H1 (cell line): ENCODE measurements around the gene UFSP1. TPM values are rescaled to one million over a fixed set of nuclear protein-coding genes. Genes with fewer than 3 reads are reported as not detected.

ENCODE experiments used
- CBX8 ChIP-seq: fragments of 300-800, 300-1000 bp; sonication (generic); IDR thresholded peaks from 2 replicates; pipeline ENCODE4 v1.7.1; 2016; ENCODE audit warnings: low read depth, low read length, borderline replicate concordance
- CHD1 ChIP-seq: IDR thresholded peaks from 2 replicates; pipeline ENCODE4 v1.6.1; 2012; ENCODE audit warnings: low read depth, low read length, improper control_type of control experiment
- HDAC2 ChIP-seq, 2 experiments: fragments of 300-600 bp in 1 of 2; sonication (generic) in 1 of 2; IDR thresholded peaks; 2 replicates each; pipeline ENCODE4 v1.6.1; 2011 to 2012; ENCODE audit warnings: low read depth in 2 of 2, low read length in 2 of 2, mild to moderate bottlenecking in 2 of 2, moderate library complexity in 2 of 2, borderline replicate concordance in 1 of 2, inconsistent platforms in 1 of 2
- MAFK ChIP-seq: IDR thresholded peaks from 2 replicates; pipeline ENCODE4 v1.6.1; 2012; ENCODE audit warnings: low read depth, mild to moderate bottlenecking, improper control_type of control experiment, low read length
- NANOG ChIP-seq: IDR thresholded peaks from 2 replicates; pipeline ENCODE4 v1.6.1; 2011; ENCODE audit warnings: low read length, low read depth, mild to moderate bottlenecking, inconsistent platforms; ENCODE audit not compliant: insufficient read depth, poor library complexity, severe bottlenecking
- POLR2A ChIP-seq, 2 experiments: IDR thresholded peaks; 1 replicate in 1 of 2; 2 replicates in 1 of 2; pipeline ENCODE4 v1.6.1; 2011; ENCODE audit warnings: low read depth in 2 of 2, low read length in 2 of 2, mild to moderate bottlenecking in 2 of 2; ENCODE audit errors: control extremely low read depth in 1 of 2
- POU5F1 ChIP-seq: IDR thresholded peaks from 2 replicates; pipeline ENCODE4 v1.6.1; 2011; ENCODE audit warnings: low read depth, mild to moderate bottlenecking, low read length, moderate library complexity
- SIN3A ChIP-seq, 2 experiments: IDR thresholded peaks in 1 of 2; conservative IDR thresholded peaks in 1 of 2; 2 replicates each; pipeline ENCODE4 v1.6.1; 2011 to 2012; ENCODE audit warnings: low read length in 2 of 2, improper control_type of control experiment in 1 of 2, low read depth in 1 of 2, mild to moderate bottlenecking in 1 of 2
- polyA plus RNA-seq, 7 experiments: library from polyadenylated mRNA; depleted of rRNA in 3 of 7; stranded (reverse) in 5 of 7; unstranded in 2 of 7; fragments of >200 nt in 5 of 7; fragments of 200-250 nt in 2 of 7; gene quantifications; 1 replicate in 5 of 7; 2 replicates in 1 of 7; 4 replicates in 1 of 7; pipeline versions ENCODE4 v1.2.1 to v1.2.3, GENCODE V29; 2011 to 2013; ENCODE audit warnings: missing spikeins in 2 of 7, mixed read lengths in 2 of 7
- total RNA-seq: library from RNA; stranded (reverse); fragmentation: NEBNext Ultra II Directional; extraction: Animal tissue kit (Norgen Biotek cat#: 25700); gene quantifications from 2 replicates; pipeline ENCODE4 v1.2.1, GENCODE V29; 2021
- TF ChIP-seq, protein P1 (sequence below): fragments of 300-600 bp; sonication (generic); IDR thresholded peaks from 2 replicates; pipeline ENCODE4 v1.7.1; 2012; ENCODE audit warnings: low read length, moderate library complexity, mild to moderate bottlenecking, inconsistent platforms; ENCODE audit not compliant: insufficient replicate concordance
- TF ChIP-seq, protein P2 (sequence below): IDR thresholded peaks from 2 replicates; pipeline ENCODE4 v1.6.1; 2012; ENCODE audit warnings: inconsistent platforms

UFSP1 gene
- total and polyA plus RNA-seq, 2 of the 8 experiments (the other 6 are each of a cell fraction or from before 2014, with no cell fraction given), result 1.6 to 4.3 TPM

DNA sequence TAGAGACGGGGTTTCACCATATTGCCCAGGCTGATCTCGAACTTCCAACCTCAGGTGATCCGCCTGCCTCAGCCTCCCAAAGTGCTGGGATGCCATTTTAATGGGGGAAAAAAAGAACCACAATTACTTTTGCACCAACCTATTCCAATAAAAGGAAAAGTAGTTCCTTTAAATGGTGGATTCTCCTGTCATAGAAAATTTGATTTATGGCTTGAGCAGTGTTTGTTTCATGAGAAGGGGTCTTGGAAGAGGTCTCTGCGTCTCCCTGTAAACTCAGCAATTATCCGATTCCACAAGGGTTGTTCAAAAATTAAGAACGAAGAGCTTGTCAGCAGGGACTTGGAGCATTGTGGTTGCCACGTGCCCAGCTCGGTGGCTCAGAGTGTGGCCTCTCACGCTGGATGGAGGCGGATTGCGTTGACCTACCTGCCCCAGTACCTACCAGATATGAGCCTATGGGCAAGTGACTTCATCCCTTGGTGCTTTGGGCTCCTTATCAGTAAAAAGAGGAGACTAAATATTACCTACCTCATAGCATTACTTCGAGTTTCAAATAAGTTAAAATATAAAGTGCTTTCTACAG, 25.2 kb downstream of the UFSP1 start (continued):
- TF ChIP-seq, protein P1, sequence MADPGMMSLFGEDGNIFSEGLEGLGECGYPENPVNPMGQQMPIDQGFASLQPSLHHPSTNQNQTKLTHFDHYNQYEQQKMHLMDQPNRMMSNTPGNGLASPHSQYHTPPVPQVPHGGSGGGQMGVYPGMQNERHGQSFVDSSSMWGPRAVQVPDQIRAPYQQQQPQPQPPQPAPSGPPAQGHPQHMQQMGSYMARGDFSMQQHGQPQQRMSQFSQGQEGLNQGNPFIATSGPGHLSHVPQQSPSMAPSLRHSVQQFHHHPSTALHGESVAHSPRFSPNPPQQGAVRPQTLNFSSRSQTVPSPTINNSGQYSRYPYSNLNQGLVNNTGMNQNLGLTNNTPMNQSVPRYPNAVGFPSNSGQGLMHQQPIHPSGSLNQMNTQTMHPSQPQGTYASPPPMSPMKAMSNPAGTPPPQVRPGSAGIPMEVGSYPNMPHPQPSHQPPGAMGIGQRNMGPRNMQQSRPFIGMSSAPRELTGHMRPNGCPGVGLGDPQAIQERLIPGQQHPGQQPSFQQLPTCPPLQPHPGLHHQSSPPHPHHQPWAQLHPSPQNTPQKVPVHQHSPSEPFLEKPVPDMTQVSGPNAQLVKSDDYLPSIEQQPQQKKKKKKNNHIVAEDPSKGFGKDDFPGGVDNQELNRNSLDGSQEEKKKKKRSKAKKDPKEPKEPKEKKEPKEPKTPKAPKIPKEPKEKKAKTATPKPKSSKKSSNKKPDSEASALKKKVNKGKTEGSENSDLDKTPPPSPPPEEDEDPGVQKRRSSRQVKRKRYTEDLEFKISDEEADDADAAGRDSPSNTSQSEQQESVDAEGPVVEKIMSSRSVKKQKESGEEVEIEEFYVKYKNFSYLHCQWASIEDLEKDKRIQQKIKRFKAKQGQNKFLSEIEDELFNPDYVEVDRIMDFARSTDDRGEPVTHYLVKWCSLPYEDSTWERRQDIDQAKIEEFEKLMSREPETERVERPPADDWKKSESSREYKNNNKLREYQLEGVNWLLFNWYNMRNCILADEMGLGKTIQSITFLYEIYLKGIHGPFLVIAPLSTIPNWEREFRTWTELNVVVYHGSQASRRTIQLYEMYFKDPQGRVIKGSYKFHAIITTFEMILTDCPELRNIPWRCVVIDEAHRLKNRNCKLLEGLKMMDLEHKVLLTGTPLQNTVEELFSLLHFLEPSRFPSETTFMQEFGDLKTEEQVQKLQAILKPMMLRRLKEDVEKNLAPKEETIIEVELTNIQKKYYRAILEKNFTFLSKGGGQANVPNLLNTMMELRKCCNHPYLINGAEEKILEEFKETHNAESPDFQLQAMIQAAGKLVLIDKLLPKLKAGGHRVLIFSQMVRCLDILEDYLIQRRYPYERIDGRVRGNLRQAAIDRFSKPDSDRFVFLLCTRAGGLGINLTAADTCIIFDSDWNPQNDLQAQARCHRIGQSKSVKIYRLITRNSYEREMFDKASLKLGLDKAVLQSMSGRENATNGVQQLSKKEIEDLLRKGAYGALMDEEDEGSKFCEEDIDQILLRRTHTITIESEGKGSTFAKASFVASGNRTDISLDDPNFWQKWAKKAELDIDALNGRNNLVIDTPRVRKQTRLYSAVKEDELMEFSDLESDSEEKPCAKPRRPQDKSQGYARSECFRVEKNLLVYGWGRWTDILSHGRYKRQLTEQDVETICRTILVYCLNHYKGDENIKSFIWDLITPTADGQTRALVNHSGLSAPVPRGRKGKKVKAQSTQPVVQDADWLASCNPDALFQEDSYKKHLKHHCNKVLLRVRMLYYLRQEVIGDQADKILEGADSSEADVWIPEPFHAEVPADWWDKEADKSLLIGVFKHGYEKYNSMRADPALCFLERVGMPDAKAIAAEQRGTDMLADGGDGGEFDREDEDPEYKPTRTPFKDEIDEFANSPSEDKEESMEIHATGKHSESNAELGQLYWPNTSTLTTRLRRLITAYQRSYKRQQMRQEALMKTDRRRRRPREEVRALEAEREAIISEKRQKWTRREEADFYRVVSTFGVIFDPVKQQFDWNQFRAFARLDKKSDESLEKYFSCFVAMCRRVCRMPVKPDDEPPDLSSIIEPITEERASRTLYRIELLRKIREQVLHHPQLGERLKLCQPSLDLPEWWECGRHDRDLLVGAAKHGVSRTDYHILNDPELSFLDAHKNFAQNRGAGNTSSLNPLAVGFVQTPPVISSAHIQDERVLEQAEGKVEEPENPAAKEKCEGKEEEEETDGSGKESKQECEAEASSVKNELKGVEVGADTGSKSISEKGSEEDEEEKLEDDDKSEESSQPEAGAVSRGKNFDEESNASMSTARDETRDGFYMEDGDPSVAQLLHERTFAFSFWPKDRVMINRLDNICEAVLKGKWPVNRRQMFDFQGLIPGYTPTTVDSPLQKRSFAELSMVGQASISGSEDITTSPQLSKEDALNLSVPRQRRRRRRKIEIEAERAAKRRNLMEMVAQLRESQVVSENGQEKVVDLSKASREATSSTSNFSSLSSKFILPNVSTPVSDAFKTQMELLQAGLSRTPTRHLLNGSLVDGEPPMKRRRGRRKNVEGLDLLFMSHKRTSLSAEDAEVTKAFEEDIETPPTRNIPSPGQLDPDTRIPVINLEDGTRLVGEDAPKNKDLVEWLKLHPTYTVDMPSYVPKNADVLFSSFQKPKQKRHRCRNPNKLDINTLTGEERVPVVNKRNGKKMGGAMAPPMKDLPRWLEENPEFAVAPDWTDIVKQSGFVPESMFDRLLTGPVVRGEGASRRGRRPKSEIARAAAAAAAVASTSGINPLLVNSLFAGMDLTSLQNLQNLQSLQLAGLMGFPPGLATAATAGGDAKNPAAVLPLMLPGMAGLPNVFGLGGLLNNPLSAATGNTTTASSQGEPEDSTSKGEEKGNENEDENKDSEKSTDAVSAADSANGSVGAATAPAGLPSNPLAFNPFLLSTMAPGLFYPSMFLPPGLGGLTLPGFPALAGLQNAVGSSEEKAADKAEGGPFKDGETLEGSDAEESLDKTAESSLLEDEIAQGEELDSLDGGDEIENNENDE, result no peak
- TF ChIP-seq MAFK (no peak), SIN3A (conservative IDR thresholded peaks at IDR 0.05 in 1 of 2, IDR thresholded peaks at IDR 0.05 in 1 of 2; ENCODE audit: low read depth in 1 of 2, low read length in 2 of 2) (no peak), HDAC2 (IDR thresholded peaks at IDR 0.05; ENCODE audit: borderline replicate concordance in 1 of 2, low read depth in 2 of 2, low read length in 2 of 2) (no peak), POLR2A (IDR thresholded peaks at IDR 0.05; ENCODE audit: control extremely low read depth in 1 of 2, low read depth in 2 of 2, low read length in 2 of 2) (no peak), CBX8 (no peak), CHD1 (no peak), NANOG (no peak), POU5F1 (no peak)
- TF ChIP-seq, protein P2, sequence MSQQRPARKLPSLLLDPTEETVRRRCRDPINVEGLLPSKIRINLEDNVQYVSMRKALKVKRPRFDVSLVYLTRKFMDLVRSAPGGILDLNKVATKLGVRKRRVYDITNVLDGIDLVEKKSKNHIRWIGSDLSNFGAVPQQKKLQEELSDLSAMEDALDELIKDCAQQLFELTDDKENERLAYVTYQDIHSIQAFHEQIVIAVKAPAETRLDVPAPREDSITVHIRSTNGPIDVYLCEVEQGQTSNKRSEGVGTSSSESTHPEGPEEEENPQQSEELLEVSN, result no peak
